ENCODE measurements around the gene TTC33. TPM values are rescaled to one million over a fixed set of nuclear protein-coding genes. Genes with fewer than 3 reads are reported as not detected.

Gene TTC33
- total and polyA plus RNA-seq, 4 donors, result 5.3 to 30.5 (median 7.8) TPM

- Histone ChIP-seq H3K4me1 (ENCODE audit: control insufficient read depth in 5 of 5, insufficient read depth in 5 of 5, low read length in 5 of 5) (no peaks in the 10 kb centered on the region), H3K36me3 (ENCODE audit: control insufficient read depth in 4 of 4, insufficient read depth in 4 of 4, low read length in 4 of 4) (no peaks in the 10 kb centered on the region), H3K9ac (ENCODE audit: insufficient read depth in 1 of 2, low read length in 2 of 2) (no peak overlapping the region), H3K27ac (ENCODE audit: low read depth in 1 of 2, low read length in 1 of 2) (no peak overlapping the region), H3K27me3 (ENCODE audit: control insufficient read depth in 3 of 3, insufficient read depth in 3 of 3, low read length in 2 of 3) (no peaks in the 10 kb centered on the region), H3K4me3 (no peak overlapping the region), H3K9me3 (ENCODE audit: control insufficient read depth in 4 of 4, insufficient read depth in 3 of 4, low read length in 3 of 4) (no peaks in the 10 kb centered on the region)
- ATAC-seq (ENCODE audit: insufficient read depth, low FRiP score) (no peak), DNase-seq (no peak)
- TF ChIP-seq CTCF (IDR thresholded peaks at IDR 0.05; ENCODE audit: control extremely low read depth, extremely low read depth), result no peak
Observed at GRCh38 chr5:40483316-40483715, 272.4 kb downstream of the TTC33 start.

GRCh38 chr5:40481241-40481640 is 274.5 kb downstream of the TTC33 start:
- 97 to 98% methylated on average over 2 of the region's 2 CpGs for WGBS, 2 donors
- Histone ChIP-seq H3K9ac (ENCODE audit: insufficient read depth in 1 of 2, low read length in 2 of 2) (no peak overlapping the region), H3K27ac (ENCODE audit: low read depth in 1 of 2, low read length in 1 of 2) (no peak overlapping the region), H3K4me1 (ENCODE audit: control insufficient read depth in 5 of 5, insufficient read depth in 5 of 5, low read length in 5 of 5) (no peaks in the 10 kb centered on the region), H3K9me3 (ENCODE audit: control insufficient read depth in 4 of 4, insufficient read depth in 3 of 4, low read length in 3 of 4) (no peaks in the 10 kb centered on the region), H3K27me3 (ENCODE audit: control insufficient read depth in 3 of 3, insufficient read depth in 3 of 3, low read length in 2 of 3) (no peaks in the 10 kb centered on the region), H3K4me3 (no peak overlapping the region), H3K36me3 (ENCODE audit: control insufficient read depth in 4 of 4, insufficient read depth in 4 of 4, low read length in 4 of 4) (no peaks in the 10 kb centered on the region)
- DNase-seq, result no peak
- no peak for ATAC-seq (ENCODE audit: insufficient read depth, low FRiP score)
- no peak for TF ChIP-seq CTCF (IDR thresholded peaks at IDR 0.05; ENCODE audit: control extremely low read depth, extremely low read depth)

- H3K4me1 ChIP-seq (ENCODE audit: control insufficient read depth in 5 of 5, insufficient read depth in 5 of 5, low read length in 5 of 5), result no peaks in the 10 kb centered on the region
- DNase-seq (no peak), ATAC-seq (ENCODE audit: insufficient read depth, low FRiP score) (no peak)
- H3K36me3 ChIP-seq (ENCODE audit: control insufficient read depth in 4 of 4, insufficient read depth in 4 of 4, low read length in 4 of 4), result no peaks in the 10 kb centered on the region
- no peaks in the 10 kb centered on the region for H3K9me3 ChIP-seq (ENCODE audit: control insufficient read depth in 4 of 4, insufficient read depth in 3 of 4, low read length in 3 of 4)
- no peaks in the 10 kb centered on the region for H3K27me3 ChIP-seq (ENCODE audit: control insufficient read depth in 3 of 3, insufficient read depth in 3 of 3, low read length in 2 of 3)
- H3K4me3 ChIP-seq, result no peak overlapping the region
- no peak for TF ChIP-seq CTCF (IDR thresholded peaks at IDR 0.05; ENCODE audit: control extremely low read depth, extremely low read depth)
- WGBS, 2 donors, result 61 to 89% methylated on average over 2 of the region's 2 CpGs
- H3K9ac ChIP-seq (ENCODE audit: insufficient read depth in 1 of 2, low read length in 2 of 2), result no peak overlapping the region
- H3K27ac ChIP-seq (ENCODE audit: low read depth in 1 of 2, low read length in 1 of 2), result no peak overlapping the region
Observed at GRCh38 chr5:40480392-40480791, 275.4 kb downstream of the TTC33 start.

GRCh38 chr5:40479939-40480338 is 275.8 kb downstream of the TTC33 start:
- no peaks in the 10 kb centered on the region for H3K27me3 ChIP-seq (ENCODE audit: control insufficient read depth in 3 of 3, insufficient read depth in 3 of 3, low read length in 2 of 3)
- WGBS, 2 donors, result 57 to 71% methylated on average over 3 of the region's 3 CpGs
- H3K4me1 ChIP-seq (ENCODE audit: control insufficient read depth in 5 of 5, insufficient read depth in 5 of 5, low read length in 5 of 5), result no peaks in the 10 kb centered on the region
- no peak overlapping the region for H3K27ac ChIP-seq (ENCODE audit: low read depth in 1 of 2, low read length in 1 of 2)
- H3K36me3 ChIP-seq (ENCODE audit: control insufficient read depth in 4 of 4, insufficient read depth in 4 of 4, low read length in 4 of 4), result no peaks in the 10 kb centered on the region
- no peaks in the 10 kb centered on the region for H3K9me3 ChIP-seq (ENCODE audit: control insufficient read depth in 4 of 4, insufficient read depth in 3 of 4, low read length in 3 of 4)
- DNase-seq (no peak), ATAC-seq (ENCODE audit: insufficient read depth, low FRiP score) (no peak)
- H3K9ac ChIP-seq (ENCODE audit: insufficient read depth in 1 of 2, low read length in 2 of 2), result no peak overlapping the region
- TF ChIP-seq CTCF (IDR thresholded peaks at IDR 0.05; ENCODE audit: control extremely low read depth, extremely low read depth), result no peak
- H3K4me3 ChIP-seq, result no peak overlapping the region
